Epithelial cell of proximal tubule (primary cell): ENCODE measurements around the gene CENPC. TPM values are rescaled to one million over a fixed set of nuclear protein-coding genes. Genes with fewer than 3 reads are reported as not detected.
A peak's percentile ranks its signal among the peaks of the same experiment; 100 is the strongest.

Experiments
- DNase-seq: peaks from one replicate; pipeline ENCODE4 v3.0.0-alpha.2; 2011; ENCODE audit warnings: low read depth
- H3K4me3 ChIP-seq: 2 replicates; pipeline ENCODE4 v1.5.1; 2011; ENCODE audit warnings: low read depth, mild to moderate bottlenecking, low read length
- total RNA-seq: library from RNA; depleted of rRNA; stranded (reverse); fragments of >200 nt; gene quantifications from 2 replicates; pipeline ENCODE4 v1.2.3, GENCODE V29; 2015
- TF ChIP-seq, protein P1 (sequence below): conservative IDR thresholded peaks from 2 replicates; pipeline ENCODE4 v1.5.1; 2012; ENCODE audit warnings: low read depth, mild to moderate bottlenecking, low read length

Gene CENPC
- total RNA-seq, 1 donor from 2014 or later, result 11.5 TPM

DNA sequence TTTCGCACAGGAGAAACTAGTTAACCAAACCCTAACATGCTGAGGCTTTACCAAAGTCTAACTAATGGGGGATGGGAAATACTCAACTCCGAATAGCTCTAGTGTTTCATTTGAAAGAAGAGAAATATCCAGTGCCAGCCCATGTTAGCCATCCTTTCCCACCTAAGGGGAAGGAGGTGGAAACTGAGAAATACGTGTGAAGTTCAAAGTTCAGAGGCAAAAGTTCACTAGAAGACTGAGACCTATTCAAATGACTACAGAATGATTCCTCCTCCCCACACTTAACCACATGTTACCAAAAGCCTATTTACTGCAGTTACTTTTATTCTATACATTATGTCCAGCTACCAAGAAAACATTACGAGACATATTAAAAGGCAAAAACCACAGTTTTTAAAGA is 106.3 kb downstream of the CENPC start:
- no peak overlapping the region for H3K4me3 ChIP-seq
- no peak for DNase-seq
- TF ChIP-seq, protein P1, sequence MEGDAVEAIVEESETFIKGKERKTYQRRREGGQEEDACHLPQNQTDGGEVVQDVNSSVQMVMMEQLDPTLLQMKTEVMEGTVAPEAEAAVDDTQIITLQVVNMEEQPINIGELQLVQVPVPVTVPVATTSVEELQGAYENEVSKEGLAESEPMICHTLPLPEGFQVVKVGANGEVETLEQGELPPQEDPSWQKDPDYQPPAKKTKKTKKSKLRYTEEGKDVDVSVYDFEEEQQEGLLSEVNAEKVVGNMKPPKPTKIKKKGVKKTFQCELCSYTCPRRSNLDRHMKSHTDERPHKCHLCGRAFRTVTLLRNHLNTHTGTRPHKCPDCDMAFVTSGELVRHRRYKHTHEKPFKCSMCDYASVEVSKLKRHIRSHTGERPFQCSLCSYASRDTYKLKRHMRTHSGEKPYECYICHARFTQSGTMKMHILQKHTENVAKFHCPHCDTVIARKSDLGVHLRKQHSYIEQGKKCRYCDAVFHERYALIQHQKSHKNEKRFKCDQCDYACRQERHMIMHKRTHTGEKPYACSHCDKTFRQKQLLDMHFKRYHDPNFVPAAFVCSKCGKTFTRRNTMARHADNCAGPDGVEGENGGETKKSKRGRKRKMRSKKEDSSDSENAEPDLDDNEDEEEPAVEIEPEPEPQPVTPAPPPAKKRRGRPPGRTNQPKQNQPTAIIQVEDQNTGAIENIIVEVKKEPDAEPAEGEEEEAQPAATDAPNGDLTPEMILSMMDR, result no peak

GRCh38 chr4:67437974-67438713 is 107.2 kb downstream of the CENPC start:
- TF ChIP-seq, protein P1, result no peak
- DNase-seq, result peak; percentile 53
- no peak overlapping the region for H3K4me3 ChIP-seq

- TF ChIP-seq, protein P1, result no peak
- no peak overlapping the region for H3K4me3 ChIP-seq
- peak; percentile 94 for DNase-seq
Measured at GRCh38 chr4:67436742-67437141, 108.6 kb downstream of the CENPC start.

- no peak overlapping the region for H3K4me3 ChIP-seq
- TF ChIP-seq, protein P1, result no peak
- no peak for DNase-seq
Measured at GRCh38 chr4:67430989-67431388, 114.3 kb downstream of the CENPC start.

DNA sequence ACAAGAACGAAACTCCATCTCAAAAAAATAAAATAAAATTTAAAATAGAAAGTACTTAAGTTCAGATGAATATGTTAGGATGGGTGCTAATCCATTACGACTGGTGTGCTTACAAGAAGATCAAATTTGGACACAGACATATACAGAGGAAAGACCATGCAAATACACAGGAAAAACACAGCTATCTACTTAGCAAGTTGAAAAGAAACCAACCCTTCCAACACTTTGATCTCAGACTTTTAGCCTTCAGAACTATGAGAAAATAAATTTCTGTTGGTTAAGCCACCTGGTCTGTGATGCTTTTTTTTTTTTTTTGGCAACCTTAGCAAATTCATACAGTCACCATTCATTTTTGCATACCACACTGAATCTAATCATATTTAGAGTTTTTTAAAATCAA is 116.5 kb downstream of the CENPC start:
- no peak overlapping the region for H3K4me3 ChIP-seq
- no peak for DNase-seq
- TF ChIP-seq, protein P1, result no peak

Other genes with a start within 250 kb of the CENPC start
- not detected in 2 replicates for gene STAP1, start 13.2 kb upstream of the CENPC start, total RNA-seq
- gene UBA6, start 155.7 kb upstream of the CENPC start, total RNA-seq, result 69.2 and 100 TPM in 2 replicates
- gene GNRHR, start 208.9 kb upstream of the CENPC start, total RNA-seq, result not detected in 2 replicates